ENCODE results near the gene SAMD3.
"Not testable (repeated sequence)": the region's sequence is repeated elsewhere in the genome, so short reads cannot be mapped to it uniquely, and the experiment has no call there.

The SAMD3 gene

DNA sequence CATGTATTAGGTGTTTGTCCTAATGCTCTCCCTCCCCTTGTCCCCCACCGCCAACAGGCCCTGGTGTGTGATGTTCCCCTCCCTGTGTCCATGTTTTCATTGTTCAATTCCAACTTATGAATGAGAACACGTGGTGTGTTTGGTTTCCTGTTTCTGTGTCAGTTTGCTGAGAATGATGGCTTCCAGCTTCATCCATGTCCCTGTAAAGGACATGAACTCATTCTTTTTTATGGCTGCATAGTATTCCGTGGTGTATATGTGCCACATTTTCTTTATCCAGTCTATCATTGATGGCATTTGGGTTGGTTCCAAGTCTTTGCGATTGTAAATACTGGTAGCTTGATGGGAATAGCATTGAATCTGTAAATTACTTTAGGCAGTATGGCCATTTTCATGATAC is 52.6 kb downstream of the SAMD3 start:
- DNase-seq: not testable (repeated sequence)

DNA sequence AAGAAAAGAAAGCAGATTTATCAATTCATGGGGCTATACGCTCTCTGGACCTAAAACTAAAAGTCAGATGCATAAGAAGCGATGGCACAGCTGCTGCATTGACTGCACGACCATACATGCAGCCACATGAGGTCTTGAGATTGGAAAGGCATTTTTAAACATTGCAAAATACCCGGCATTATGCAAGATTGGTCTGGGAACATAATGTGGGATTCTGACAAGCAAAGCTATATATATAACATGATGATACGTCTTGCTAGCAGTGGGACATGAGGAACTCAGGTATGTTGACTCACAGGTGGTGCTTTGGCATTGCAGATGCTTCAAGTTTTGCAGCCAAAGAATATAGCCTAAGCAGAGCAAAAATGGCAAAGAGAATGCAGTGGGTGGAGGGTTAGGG is 55.1 kb downstream of the SAMD3 start:
- no peak for DNase-seq

DNA sequence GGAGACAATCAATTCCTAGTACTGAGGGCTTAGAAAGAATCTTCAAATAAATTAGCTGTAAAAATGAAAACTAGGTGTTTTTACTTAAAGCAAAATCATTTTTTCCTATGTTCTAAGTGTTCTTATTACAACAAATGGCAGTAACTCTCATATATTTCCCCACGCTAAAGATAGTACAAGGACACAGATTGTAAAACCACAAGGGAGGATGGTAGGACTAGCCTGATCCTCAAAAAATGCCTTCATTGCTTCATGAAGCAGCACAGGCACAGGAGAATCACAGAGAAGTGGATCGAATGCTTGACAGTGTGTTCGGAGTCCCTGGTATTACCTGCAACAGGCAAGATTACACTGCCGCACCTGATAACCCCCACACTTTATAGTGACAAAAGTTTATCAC is 58.5 kb downstream of the SAMD3 start:
- no peak for DNase-seq

DNA sequence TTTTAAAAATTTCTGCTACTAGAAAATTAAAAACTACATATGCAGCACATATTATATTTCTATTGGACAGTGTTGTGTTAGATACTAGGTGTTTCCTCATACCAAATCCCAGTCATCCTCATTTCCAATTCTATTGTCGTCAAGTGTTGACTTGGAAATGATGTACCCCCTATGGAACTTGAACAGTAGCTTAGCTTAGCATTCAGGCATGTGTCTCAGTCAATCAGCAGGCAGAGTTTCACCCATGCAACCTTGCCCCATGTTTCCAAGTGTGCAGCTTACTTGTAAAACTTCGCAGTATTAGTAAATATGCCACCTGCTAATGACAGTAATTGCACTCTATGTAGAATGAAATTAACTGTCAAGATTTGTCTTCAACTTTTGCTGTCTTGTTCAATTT is 59.5 kb downstream of the SAMD3 start:
- no peak for DNase-seq

DNA sequence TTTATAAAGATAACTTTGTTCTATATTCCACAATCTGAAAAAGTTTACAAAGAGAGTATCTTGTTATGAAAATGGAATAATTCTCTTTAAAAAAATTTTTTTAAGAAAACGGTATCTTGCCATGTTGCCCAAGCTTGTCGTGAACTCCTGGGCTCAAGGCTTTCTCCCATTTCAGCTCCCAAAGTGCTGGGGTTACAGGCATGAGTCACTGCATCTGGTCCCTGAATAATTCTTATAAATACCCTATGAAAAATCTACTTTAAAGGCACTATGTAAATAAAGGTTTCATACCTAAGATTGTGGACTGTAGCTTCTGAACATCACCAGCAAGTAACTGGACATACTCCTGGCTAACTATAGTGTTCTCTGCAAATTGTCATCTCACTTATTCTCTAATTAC is 60.3 kb downstream of the SAMD3 start:
- DNase-seq: no peak

DNA sequence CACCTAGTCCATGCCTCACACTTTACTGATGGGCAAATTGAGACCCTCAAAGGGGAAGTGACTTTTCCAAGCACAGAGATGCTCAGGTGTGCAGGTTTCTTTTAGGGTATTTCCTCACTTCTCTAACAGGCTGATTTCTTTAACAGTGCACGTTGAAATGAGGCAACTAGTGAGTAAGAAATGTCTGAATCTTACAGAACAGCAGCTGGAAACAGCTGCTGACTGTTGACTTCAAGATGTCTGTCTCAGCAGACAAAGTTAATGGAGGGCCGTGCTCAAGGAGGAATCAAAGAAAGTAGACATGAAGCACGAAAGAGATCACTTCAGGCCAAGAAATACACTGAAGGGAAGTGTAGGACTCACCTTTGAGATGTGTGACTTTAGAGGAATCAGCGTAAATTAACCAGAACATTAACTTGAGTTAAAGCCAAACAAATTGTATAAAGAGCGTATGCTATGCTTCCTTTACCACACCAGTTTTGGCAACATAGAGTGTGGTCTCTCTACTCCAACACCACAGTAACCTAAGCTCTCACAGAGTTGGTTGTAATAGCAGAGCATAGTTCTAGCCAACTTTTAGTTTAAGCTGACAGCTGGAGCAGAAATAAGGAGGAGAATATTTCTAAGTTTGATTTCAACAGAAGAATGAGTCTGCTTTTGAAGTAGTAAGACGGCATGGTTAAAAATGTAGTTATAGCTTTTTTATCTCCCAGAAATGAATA is 60.9 kb downstream of the SAMD3 start:
- DNase-seq: no peak

DNA sequence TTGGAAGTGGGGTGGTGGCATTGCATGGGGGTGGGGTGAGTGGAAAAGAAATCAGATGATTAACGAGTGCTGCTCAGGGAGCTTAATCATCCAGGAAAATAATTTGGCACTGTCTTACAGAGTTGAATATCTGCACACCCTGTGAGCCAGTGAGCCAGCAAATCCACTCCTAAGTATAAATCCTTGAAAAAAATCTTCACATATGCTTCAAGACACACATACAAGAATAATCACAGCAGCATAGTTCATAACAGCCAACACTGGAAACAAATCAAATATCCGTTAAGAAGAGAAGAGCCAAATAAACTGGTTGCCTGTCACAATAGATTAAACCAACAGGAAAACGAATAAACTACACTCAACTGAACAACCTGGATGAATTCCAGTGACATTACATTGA is 62.8 kb downstream of the SAMD3 start:
- no peak for DNase-seq

DNA sequence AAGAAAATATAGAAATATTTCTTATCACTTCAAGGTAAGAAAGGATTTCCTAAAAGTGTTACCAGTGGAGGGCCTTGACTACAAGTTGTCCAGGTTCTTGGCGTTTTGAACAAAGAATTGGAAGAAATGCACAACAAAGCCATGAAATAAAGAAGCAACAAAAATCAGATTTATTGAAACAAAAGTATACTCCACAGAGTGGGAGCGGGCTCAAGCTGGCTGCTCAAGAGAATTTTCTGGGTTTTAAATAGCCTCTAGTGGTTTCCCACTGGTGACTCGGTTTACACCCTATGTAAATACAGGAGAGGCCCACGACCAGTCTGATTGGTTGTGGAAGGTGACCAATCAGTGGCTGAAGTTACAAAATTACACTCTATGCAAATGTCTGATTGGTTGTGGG is 64.2 kb downstream of the SAMD3 start:
- DNase-seq: no peak

DNA sequence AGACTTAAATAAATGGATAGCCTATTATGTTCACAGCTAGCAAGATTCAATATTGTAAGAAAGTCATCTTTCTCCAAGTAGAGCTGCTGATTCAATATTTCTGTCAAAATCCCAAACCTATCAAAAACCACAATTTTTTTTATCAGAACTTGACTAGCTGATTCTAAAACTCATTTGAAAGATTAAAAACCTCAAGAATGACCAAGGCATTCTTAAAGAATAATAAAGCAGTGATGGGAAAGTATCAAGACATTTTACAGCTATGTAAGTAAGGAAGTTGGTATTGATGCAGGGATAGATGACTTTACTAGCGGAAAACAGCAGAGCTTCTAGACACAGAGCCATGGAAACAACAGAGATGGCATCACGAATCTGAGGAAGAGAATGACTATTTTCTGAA is 64.7 kb downstream of the SAMD3 start:
- DNase-seq: no peak

DNA sequence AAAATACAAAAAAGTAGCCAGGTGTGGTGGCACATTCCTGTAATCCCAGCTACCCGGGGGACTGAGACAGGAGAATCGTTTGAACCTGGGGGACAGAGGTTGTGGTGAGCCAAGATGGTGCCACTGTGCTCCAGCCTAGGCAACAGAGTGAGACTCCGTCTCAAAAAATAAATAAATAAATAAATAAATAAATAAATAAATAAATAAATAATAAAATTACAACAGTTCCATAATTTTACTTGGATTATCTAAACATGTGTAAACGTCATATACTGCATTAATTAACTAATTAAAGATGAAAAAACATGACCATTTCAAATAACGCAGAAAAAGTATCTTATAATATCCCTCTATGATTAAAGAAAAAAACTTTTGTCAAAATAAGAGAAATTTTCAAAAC is 65.8 kb downstream of the SAMD3 start:
- DNase-seq: no peak

DNA sequence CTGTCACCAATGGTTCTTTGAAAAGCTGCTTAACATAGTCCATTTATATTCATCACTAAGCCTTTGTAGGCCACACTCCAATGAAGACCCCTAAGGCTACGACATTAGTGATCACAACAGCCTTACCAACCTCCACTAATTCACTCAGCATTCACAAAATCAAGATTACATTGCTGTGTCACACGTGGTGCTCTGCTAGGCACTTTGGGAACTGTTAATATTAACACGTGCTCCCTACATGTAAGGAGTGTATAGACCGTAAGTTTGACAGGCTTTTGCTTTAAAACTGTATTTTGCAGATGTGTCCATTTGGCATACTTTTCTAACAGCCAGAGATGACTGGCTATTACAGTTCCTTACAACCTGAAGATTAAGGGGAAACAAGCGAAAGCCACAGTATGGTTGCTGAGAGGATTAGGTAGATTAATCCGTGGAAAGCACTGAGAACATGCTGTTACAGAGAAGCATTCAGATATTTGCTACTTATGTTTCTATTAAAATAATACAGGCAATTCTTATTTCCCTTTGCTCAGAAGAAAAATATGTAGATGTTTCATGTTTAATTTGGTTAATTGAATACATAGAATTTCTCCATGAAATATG is 69.7 kb downstream of the SAMD3 start:
- no peak for DNase-seq

DNA sequence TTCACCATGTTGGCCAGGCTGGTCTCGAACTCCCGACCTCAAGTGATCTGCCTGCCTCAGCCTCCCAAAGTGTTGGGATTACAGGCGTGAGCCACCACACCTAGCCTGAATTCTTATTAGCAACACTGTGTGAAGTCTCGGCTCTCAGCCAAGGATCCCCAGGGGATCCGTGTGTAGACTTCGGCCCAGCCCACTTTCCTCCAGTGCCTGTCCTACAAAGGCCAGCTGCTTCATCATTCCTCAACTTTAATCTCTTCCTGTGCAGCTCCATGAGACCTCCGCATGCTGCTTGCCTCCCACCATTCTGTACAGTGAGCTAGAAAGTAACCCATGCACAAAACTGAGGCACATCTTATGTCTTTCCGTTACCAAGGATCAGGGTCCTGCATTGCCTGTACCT is 71.8 kb downstream of the SAMD3 start:
- no peak for DNase-seq

DNA sequence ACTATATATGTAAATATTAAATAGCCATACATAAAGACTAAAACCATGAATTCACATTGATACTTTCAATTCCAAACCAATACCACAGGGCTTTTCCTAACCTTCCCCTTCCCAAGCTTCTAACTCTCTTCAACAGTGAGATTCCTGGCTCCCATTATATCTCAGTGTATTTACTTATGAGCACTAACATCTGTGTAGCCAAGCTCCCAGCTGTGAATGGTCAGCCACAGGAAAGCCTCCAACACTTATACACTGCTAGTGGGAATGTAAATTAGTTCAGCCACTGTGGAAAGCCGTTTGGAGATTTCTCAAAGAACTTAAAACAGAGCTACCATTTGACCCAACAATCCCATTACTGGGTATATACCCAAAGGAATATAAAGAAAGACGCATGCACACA is 73.7 kb downstream of the SAMD3 start:
- DNase-seq: not testable (repeated sequence)

DNA sequence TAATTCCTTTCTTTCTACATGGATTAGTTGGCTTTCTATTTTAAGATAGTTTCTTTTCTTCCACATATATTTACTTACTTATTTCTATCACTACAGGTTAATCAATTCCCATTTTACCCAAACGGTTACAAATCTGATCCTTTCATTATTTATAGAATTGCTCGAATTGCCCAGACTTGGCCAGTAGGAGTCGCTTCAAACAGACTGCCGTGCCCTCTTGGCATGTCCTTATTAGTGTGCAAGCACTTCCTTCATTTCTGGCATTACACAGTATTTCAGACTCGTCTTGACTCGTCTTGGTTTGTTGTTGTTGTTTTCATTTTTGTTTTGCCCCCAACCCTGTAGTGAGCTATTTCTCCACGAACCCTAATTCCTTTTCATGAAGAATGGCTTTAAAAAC is 74.6 kb downstream of the SAMD3 start:
- DNase-seq: peak in 3 of 4 experiments; percentile 16 to 33 (median 17)

DNA sequence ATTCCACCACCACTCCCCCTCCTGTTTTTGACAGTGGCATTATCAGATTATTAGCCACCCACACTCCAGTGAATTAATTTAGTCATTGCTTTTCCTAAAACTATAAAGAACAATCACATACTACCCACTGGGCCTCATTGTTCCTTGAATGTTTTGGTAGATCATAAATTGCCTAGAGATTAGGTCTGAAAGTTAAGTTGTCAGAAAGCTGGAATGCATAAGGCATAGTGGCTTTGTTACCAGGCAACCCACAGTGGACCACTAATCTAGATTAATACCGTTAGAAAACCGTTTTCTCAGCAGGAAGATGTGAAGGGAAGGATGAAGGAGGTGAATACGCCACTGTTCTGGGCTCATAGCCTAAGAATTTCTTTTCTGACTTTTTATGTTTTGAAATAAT is 75.6 kb downstream of the SAMD3 start:
- no peak for DNase-seq

DNA sequence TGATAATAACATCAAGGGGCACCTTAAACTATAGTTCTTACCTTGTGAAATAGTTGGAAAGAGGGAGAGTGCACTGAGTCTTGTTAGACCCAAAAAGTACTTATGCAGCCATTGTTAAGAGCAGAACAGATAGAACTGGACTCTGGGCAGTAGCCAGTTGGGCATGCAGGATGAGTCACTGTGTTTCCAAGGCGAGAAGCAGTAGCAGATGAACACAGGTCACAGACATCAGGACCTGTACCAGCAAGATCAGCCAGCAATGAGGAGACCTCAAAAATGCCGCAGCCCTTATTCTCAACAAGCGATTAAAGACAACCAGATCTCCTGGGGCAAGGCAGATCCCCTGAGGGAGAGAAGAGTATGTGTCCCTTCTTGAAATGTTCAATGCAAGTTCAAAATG is 79.0 kb downstream of the SAMD3 start:
- DNase-seq: no peak

DNA sequence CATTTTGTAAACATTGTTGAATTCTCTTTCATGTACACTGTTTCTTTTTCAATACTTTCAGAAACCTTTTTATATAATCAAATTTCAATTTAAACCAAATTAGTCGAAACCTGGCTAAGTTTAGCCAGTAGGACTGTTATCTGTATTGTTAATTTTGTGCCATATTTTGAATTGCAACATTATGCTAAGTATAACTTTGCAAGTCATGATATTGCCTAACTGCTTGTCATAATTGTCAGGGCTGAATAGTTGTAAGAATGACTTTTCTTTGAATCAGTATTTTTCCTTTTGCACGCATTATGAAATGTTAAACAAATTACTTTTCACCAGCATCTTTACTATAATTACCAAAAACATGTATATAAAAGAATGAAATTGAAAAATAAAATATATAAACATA is 82.7 kb downstream of the SAMD3 start:
- DNase-seq: peak in 2 of 4 experiments; percentile 46 to 62

DNA sequence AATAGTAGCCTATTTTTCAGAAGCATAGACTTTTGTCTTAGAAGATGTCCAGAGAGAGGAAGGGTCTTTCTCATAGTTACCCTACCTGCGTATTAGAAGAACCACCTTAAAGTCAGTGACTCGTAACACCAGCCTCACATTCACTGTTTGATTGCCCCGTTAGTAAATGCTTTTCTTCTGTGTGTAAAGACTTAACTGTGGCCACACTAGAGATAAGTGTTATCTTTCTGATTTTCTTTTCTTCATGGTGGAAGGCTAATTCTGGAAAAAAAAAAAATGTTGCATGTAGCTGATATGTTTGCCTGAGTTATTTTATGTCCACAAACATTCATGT is 83.9 kb downstream of the SAMD3 start:
- no peak for DNase-seq

DNA sequence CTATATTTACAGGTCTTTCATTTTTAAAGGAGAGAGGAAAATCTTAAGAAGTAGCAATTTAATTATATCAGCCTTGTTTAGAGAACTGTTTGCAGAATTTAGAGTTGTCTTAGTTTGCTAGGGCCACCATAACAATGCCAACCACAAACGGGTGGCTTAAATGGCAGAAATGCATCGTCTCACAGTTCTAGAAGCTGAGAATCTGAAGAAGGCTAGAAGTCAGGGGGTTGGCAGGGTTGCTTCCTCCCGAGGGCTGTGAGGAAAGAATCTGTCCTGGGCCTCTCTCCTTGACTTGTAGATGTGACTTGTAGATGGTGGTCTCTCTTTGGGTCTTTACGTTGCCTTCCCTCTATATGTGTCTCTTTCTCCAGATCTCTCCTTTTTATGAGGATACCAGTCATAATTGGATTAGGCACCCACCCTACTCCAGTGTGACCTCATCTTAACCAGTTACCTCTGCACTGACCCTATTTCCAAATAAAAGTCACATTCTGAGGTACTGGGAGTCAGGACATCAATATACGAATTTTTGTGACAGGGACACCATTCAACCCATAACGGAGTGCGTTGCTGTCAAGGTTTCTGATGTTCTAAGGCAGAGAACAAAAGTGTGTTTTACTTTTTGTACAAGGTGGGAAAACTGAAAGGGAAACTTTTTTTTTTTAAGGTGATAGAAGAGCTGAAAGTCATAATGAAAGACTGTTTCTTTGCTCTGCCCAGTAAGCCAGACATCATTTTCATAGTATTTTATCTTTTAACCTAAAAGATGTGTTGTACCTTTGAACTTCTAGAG is 84.4 kb downstream of the SAMD3 start:
- no peak for DNase-seq

DNA sequence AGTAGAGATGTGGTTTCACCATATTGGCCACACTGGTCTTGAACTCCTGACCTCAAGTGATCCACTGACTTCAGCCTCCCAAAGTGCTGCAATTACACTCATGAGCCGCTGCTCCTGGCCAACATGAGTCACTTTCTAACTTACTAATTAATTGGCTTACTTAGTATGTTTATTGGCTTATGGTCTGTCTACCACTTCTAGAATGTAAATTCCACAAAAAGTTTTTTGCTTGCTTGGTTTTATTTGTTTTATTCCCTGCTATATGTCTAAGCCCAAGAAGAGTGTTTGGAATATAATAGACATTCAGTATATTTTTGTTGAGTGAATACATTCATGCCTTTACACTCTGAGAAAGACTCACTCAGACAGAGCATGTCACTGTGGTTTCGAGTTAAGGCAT is 86.0 kb downstream of the SAMD3 start:
- no peak for DNase-seq

DNA sequence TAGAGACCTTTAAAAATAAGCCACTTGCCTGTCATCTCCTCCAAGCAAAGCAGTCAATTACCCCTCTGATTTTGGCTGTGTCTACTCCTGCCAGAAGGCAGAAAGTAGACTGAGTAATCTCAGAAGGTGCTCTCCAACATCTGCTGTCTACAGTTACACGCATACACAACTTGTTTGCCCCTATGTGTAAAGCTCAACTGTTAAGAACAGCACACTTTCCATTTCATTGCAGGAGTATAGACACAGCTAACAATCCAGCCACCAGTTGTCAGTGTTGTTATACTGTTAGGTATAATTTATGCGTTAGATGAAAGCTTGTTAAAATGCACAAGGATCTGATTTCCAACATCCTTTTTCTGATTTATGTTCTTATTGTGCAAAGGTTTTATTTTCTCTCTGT is 88.2 kb downstream of the SAMD3 start:
- DNase-seq: no peak

DNA sequence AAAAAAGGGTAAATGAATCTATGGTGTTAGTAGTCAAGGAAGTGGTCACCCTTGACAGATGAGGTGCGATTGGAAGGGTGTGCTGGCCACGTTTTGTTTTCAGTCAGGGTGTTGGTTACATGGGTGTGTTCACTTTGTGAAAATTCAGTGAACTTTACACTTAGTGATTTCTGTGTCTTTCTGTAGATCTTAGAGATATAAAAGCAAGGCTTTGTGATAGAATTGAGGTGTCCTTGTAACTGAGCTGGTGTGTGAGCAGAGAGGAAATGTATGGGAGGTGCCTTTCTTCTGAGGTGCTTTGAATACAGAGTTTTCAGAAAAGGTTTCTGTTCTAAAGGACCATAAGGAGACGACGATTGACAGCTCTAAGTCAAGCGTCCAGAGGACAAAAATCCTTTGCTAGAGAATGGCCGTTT is 90.5 kb downstream of the SAMD3 start:
- no peak for DNase-seq

DNA sequence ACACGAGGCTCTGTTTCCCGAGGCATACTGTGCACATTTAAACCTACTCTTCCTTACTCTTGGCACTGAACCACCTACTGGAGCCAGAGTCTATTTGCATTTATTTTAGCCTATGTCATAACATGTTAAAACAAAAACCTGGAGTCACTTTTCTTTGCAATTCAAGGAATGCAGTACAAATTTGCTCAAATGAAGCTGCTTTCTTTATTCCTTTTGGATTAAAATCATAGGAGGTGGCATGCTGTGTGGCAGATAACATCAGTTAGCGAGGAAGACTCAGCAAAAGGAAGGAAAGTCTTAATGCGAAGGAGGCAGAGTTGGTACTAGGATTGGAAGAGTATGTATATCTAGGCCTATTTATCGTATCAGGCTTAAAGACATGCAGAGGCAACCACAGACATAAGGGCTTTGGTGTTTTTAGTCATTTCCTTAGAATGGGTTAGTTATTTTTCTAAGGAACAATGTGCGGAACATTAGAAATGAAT is 92.9 kb downstream of the SAMD3 start:
- DNase-seq: no peak

DNA sequence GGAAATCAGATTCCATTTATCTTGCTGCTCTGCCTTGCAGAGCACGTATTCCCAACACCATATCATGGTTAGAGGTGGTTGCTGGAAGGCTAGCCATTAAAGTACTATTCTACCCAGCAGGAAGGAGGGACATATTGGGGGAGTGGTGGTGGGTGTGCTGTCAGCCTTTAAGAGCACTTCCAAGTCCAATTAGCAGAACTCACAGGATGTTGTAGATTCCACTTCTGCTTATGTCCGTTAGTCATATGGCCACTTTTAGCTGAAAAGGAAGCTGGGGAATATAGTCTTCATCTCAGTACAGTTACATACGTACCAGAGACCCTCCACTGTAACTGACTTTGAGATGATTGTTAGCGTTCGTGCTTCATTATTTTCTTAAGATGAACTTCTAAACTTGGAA is 94.4 kb downstream of the SAMD3 start:
- DNase-seq: peak; percentile 32 to 67 (median 54)
